Activated CD8-positive, alpha-beta memory T cell treated with anti-CD3 and anti-CD28 coated beads, Interleukin-2, amount 50 U/mL, for 1 hour (primary cell): ENCODE measurements around the gene NELFE.
"Not testable (repeated sequence)": the region's sequence is repeated elsewhere in the genome, so short reads cannot be mapped to it uniquely, and the experiment has no call there.

Source experiments
- DNase-seq: peaks from one replicate; pipeline ENCODE4 v3.0.0-alpha.2; 2020; ENCODE audit errors: extremely low read depth

NELFE gene

GRCh38 chr6:31949926-31950548 is 8.7 kb downstream of the NELFE start:
- no peak for DNase-seq

DNA sequence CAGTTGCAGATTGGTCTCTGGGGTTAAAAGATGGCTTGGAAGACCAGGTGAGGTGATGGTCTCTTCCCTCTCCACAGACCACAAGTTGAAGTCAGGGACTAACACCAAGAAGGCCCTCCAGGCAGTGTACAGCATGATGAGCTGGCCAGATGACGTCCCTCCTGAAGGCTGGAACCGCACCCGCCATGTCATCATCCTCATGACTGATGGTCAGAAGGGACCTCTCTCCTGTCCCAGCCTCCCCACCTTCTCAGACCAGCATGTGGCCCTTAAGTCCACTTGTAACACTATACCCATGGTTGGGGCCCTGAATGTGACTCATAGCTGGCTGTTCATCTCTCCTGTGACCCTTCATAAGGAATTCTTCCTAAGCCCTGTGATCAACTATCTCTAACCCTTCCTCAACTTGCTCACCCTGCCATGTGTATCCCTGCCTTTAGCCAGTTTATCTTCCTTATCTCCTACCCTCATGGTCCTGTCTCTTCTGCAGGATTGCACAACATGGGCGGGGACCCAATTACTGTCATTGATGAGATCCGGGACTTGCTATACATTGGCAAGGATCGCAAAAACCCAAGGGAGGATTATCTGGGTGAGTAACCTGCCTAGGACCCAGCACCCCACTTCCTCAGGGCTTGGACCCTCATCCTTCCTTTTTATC is 9.9 kb downstream of the NELFE start:
- no peak for DNase-seq

DNA sequence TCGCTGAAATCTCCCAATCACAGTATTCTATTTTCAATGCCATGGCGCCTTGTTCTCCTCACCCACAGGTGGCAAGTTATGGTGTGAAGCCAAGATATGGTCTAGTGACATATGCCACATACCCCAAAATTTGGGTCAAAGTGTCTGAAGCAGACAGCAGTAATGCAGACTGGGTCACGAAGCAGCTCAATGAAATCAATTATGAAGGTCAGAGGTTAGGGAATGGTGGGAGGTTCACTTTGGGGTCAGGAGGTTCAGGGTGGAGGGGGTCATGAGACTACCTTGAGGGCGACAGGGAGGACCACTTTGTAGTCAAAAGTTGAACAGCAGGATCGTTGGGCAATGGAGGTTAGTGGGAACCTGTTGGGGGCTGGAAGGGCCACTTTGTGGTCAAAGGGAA is 10.5 kb downstream of the NELFE start:
- no peak for DNase-seq

GRCh38 chr6:31947864-31948263 is 10.9 kb downstream of the NELFE start:
- no peak for DNase-seq

DNA sequence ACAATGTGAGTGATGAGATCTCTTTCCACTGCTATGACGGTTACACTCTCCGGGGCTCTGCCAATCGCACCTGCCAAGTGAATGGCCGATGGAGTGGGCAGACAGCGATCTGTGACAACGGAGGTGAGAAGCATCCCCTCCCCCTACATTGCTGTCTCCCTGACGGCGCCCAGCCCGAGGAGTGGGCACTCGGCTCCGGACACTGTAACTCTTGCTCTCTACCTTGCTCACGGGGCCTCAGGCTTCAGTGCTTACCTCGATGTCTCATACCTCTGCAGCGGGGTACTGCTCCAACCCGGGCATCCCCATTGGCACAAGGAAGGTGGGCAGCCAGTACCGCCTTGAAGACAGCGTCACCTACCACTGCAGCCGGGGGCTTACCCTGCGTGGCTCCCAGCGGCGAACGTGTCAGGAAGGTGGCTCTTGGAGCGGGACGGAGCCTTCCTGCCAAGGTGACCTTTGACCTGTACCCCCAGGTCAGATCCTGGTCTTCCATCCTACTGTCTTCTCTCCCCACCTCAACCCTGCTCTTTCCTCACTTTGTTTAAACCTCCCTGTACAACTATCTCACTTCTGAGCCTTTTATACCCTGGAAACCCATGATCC is 11.6 kb downstream of the NELFE start:
- DNase-seq, result no peak

DNA sequence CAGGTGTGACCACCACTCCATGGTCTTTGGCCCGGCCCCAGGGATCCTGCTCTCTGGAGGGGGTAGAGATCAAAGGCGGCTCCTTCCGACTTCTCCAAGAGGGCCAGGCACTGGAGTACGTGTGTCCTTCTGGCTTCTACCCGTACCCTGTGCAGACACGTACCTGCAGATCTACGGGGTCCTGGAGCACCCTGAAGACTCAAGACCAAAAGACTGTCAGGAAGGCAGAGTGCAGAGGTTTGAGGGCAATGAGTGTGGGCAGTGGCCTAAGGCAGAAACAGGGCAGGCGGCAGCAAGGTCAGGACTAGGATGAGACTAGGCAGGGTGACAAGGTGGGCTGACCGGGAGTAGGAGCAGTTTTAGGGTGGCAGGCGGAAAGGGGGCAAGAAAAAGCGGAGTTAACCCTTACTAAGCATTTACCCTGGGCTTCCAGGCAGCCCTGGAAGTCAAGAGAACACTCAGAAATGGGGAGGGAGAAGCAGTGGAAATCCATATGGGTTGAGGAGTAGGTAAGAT is 12.3 kb downstream of the NELFE start:
- DNase-seq, result no peak

GRCh38 chr6:31945507-31946369 is 13.0 kb downstream of the NELFE start, which contains the start of gene CFB:
Gene CFB, plus strand, starts transcription at chr6:31946095. Its CDS starts 127 bp downstream, at chr6:31946222.
- no peak for DNase-seq

DNA sequence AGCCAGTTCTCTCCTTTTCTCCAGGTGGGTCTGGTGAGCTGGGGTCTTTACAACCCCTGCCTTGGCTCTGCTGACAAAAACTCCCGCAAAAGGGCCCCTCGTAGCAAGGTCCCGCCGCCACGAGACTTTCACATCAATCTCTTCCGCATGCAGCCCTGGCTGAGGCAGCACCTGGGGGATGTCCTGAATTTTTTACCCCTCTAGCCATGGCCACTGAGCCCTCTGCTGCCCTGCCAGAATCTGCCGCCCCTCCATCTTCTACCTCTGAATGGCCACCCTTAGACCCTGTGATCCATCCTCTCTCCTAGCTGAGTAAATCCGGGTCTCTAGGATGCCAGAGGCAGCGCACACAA is 13.6 kb downstream of the NELFE start:
- no peak for DNase-seq

DNA sequence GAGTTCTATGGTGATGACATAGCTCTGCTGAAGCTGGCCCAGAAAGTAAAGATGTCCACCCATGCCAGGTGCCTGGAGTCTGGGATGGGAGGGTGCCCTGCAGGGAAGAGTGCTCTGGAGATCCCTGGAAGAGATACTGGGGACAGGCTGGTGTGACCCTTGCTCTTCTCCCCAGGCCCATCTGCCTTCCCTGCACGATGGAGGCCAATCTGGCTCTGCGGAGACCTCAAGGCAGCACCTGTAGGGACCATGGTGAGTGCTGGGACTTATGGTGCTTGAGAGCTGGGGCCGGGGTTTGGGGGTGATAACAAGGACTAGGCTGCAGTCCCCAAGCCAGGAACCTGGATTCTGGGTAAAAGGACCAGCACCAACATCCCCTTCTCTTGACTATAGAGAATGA is 15.0 kb downstream of the NELFE start:
- no peak for DNase-seq

- DNase-seq, result no peak
These were observed 18.5 kb downstream of the NELFE start for GRCh38 chr6:31940256-31940664.

- DNase-seq, result no peak
These were observed 22.9 kb downstream of the NELFE start for GRCh38 chr6:31935823-31936222.

DNA sequence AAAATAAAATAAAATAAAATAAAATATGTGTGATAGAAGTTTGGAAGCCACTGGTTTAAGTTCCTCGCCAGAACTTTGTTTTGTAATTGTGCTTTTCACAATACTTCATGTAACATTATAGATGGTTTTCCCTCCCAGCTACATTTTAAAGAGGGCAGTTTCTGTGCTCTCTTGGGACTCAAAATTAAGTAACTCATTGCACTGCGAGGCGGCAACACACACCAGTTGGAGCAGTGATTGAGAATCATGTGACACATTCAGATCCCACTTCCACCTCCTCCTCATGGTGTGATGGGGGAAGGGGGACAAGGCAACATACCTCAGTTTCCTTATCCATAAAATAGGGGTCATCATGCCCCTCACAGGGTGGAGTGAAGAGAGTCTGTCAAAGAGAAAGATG is 23.8 kb downstream of the NELFE start:
- DNase-seq, result no peak

GRCh38 chr6:31933537-31933936 is 25.2 kb downstream of the NELFE start:
- DNase-seq, result no peak

DNA sequence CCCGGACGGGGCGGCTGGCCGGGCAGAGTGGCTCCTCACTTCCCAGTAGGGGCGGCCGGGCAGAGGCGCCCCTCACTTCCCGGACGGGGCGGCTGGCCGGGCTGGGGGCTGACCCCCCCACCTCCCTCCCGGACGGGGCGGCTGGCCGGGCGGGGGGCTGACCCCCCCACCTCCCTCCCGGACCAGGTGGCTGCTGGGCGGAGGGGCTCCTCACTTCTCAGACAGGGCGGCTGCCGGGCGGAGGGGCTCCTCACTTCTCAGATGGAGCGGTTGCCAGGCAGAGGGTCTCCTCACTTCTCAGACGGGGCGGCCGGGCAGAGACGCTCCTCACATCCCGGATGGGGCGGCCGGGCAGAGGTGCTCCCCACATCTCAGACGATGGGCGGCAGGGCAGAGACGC is 26.6 kb downstream of the NELFE start:
- not testable (repeated sequence) for DNase-seq

- DNase-seq, result no peak
These were observed 27.8 kb downstream of the NELFE start for GRCh38 chr6:31930962-31931361.

DNA sequence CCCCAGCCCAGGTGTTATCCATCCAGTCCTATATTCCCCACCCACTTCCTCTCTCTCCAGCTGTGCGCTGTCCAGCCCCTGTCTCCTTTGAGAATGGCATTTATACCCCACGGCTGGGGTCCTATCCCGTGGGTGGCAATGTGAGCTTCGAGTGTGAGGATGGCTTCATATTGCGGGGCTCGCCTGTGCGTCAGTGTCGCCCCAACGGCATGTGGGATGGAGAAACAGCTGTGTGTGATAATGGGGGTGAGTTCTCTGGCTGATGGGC is 30.2 kb downstream of the NELFE start:
- no peak for DNase-seq

- no peak for DNase-seq
These were observed 30.7 kb downstream of the NELFE start for GRCh38 chr6:31927863-31928671.

DNA sequence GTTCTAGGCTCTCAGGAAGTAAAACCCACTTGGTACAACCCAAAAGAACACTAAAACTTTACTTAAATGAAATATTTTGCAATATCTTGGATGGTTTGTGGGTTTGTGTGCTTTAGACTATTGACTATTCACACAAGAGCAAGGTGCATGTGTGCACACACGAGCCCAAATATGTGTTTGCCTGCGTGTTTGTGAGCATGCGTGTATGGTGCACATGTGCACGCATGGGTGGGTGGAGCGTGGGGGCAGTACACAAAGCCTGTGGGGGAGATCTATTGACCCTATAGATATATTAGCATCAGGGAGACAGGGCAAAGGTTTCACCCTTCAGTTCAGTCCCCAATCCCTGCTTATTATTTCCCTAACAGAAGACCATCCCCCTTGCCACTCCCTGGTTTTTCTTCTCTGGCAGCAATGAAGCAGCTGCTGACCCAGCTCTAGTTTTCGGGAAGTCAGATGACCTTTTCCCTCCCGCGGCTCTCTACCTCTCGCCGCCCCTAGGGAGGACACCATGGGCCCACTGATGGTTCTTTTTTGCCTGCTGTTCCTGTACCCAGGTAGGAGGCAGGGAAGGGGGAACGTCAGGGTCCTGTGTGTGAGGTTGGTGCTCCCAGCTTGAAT is 31.4 kb downstream of the NELFE start, which contains the start of gene C2:
C2 (plus strand) TSS at position 476 of the 621 bp plus-strand sequence; CDS start at position 512, 36 bp downstream.
- DNase-seq, result no peak

DNA sequence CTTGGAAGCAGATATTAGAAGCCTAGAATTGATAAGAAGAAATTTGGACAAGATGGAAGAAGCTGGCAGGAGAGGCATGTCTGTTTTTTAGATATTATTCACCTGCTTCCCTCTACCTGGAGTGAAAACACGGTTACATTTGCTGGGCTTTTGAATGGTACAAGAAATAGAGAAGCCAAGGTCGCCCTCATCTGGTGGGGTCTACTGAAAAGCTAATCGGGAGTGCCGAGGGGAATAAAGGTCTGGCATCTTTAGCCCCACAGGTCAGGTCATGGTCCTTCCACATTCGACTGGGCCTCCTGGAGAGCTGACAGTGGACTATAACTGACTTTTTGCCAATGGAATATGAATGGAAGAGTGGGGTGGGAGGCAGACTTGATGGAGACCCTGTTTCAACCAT is 35.8 kb downstream of the NELFE start:
- DNase-seq, result no peak

DNA sequence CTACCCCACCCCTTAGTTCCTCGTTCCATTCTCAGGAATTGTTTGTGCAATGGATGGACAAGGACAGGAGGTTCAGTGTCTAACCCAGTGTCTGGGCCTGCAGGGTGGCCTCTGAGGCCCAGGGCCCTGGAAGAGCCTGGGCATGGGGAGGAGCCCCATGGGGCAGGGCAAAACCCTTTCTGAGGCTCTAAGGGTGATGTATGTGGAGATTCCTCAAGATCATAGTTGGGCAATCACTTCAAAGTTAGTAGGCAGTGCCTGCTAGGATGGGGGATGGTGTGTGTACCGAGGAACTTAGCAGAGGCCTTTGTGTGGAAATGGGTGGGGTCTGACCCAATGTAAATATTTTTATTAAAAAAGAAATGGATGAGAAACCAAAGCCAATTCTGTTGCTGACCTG is 38.0 kb downstream of the NELFE start:
- DNase-seq, result no peak
